C4-2B (cell line): ENCODE measurements around the gene CSTA.

ENCODE experiments used
- CTCF ChIP-seq: fragments of 450-650 bp; conservative IDR thresholded peaks from 2 replicates; pipeline ENCODE4 v1.5.1; 2017; ENCODE audit warnings: mild to moderate bottlenecking
- ZFX ChIP-seq: fragments of 450-650 bp; IDR thresholded peaks from 2 replicates; pipeline ENCODE4 v1.6.1; 2017

DNA sequence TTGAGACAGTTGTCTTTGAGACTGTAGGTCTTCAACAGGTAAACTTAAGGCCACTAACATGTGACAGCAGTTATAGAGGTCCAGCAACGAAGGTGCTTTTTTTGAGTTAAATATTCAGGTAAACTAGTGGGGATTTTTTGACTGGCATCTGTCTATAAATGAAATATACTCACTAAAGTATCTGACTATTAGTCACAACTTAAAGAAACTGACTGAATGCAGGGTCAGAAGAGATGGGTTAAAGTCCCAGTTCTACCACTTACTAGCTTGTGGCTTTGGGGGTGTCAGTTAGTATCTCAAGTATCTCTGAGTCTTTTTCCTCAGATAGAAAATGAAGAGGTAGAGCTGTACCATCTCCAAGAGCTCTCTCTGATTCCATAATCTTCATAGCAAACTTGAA, 40.0 kb downstream of the CSTA start:
- no peak for TF ChIP-seq CTCF
- no peak for TF ChIP-seq ZFX
